VCaP (cell line): ENCODE data around the gene PRKCH.
A peak's percentile ranks its signal among the peaks of the same experiment; 100 is the strongest.

ENCODE experiments used
- H3K27ac ChIP-seq: fragments of 450-650 bp; 2 replicates; pipeline ENCODE4 v1.5.1; 2017
- CTCF ChIP-seq: fragments of 450-650 bp; conservative IDR thresholded peaks from 2 replicates; pipeline ENCODE4 v1.5.1; 2017; ENCODE audit warnings: mild to moderate bottlenecking, moderate library complexity

PRKCH gene

GRCh38 chr14:61471297-61472005 lies 150.1 kb downstream of the PRKCH start:
- no peak overlapping the region for H3K27ac ChIP-seq
- no peak for TF ChIP-seq CTCF

- TF ChIP-seq CTCF: no peak
- H3K27ac ChIP-seq: no peak overlapping the region
Measured at GRCh38 chr14:61472011-61472672, 150.8 kb downstream of the PRKCH start.

- H3K27ac ChIP-seq: no peak overlapping the region
Measured at GRCh38 chr14:61472801-61473376, 151.5 kb downstream of the PRKCH start.

GRCh38 chr14:61474015-61474414 lies 152.6 kb downstream of the PRKCH start:
- H3K27ac ChIP-seq: no peak overlapping the region
- no peak for TF ChIP-seq CTCF

More at GRCh38 chr14:61472801-61473376, 151.5 kb downstream of the PRKCH start:
- no peak for TF ChIP-seq CTCF

GRCh38 chr14:61474701-61475100 lies 153.3 kb downstream of the PRKCH start:
- no peak for TF ChIP-seq CTCF
- H3K27ac ChIP-seq: no peak overlapping the region

GRCh38 chr14:61475316-61475715 lies 153.9 kb downstream of the PRKCH start:
- H3K27ac ChIP-seq: no peak overlapping the region
- peak; percentile 77 for TF ChIP-seq CTCF

GRCh38 chr14:61476105-61476753 lies 154.8 kb downstream of the PRKCH start:
- peak overlapping the region; percentile 7; the same call in 1 of the 2 replicates for H3K27ac ChIP-seq
- no peak for TF ChIP-seq CTCF
